CMK (cell line): Measurements from ENCODE around the gene APOO.

Experiments used
- DNase-seq: peaks from one replicate; pipeline ENCODE4 v3.0.0-alpha.2; 2010; ENCODE audit warnings: low read depth

APOO gene

GRCh38 chrX:23817979-23818336 lies 89.8 kb downstream of the APOO start:
- no peak for DNase-seq

- no peak for DNase-seq
Measured at GRCh38 chrX:23816179-23816578, 91.6 kb downstream of the APOO start.

- DNase-seq = no peak
Measured at GRCh38 chrX:23815376-23815775, 92.4 kb downstream of the APOO start.

DNA sequence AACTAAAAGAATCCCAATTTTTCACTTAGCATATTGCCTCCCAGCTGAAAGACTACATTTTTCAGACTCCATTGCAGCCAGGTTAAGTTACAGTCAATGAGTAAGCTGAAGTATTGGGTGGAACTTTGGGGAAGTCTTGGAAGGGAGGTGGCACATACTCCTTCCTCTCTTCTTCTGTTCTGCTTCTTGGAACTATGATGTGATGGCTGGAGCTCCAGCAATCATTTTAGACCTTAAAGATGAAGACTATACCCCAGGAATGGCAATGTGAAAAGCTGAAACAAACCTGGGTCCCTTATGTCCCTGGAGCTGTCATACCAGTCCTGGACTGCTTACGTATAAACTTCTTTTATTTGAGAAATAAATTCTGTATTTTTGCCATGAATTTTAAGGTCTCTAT lies 93.9 kb downstream of the APOO start:
- DNase-seq = no peak

GRCh38 chrX:23811656-23812055 lies 96.1 kb downstream of the APOO start:
- no peak for DNase-seq

GRCh38 chrX:23811108-23811651 lies 96.6 kb downstream of the APOO start:
- no peak for DNase-seq

DNA sequence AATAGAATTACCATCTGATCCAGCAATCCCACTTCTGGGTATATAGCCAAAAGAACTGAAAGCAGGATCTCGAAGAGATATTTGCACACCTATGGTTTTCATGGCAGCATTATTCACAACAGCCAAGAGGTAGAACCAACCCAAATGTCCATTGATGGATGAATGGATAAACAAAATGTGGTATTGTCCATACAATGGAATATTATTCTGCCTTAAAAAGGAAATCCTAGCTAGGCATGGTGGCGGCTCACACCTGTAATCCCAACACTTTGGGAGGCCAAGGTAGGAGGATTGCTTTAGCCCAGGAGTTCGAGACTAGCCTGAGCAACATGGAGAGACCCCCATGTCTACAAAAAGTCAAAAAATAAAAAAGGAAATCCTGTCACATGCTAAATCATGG lies 97.5 kb downstream of the APOO start:
- no peak for DNase-seq

DNA sequence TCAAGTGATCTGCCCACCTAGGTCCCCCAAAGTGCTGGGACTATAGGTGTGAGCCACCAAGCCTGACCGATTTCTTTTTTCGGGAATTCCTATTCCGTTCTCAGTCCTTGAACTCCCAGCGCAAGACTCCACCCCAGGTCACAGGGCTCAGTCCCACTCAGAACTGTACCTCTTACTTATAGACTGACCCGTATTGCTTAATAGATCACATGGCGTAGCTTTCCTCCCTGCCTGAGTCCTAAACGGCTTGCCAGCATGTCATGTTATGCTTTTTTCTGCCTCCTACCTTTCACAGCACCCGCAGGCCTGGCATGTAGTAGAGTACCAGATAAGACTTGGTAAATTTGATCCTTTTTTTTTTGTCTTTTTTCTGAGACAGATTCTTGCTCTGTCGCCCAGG lies 102.3 kb downstream of the APOO start:
- DNase-seq = no peak

DNA sequence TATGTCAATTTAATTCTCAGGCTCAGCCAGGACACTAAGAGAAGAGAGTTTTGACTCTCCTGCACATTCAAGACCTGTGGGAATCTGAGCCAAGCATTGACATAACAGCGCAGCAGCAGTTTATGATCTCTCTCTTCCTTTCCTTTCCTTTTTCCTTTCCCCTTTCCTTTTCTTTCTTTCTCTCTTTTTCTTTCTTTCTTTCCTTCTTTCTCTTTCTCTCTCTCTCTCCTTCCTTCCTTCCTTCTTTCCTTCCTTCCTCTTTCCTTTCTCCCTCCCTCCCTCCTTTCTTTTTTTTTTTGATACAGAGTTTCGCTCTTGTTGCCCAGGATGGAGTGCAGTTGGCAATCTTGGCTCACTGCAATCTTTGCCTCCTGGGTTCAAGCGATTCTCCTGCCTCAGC lies 103.2 kb downstream of the APOO start:
- no peak for DNase-seq

DNA sequence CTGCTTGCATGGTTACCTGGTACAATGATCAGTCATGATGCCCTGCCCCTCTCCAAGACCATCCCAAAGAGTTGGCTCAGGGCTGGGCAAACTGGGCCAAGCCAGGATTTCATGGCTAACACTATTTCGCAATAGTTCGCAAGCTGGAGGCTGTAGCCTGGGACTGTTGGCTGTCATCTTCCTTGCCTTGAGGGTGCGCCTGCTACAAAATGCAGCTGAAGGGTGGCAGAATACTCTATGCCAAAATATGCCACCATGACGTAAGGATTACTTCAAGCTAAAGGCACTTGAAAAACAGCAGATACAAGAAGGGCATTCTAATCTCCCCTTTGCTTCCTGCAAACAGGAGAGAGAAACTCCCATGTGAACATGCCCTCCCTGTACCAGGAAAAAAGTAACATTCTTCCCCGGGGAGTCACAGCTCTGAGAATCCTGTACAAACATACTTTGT lies 103.8 kb downstream of the APOO start:
- no peak for DNase-seq

- no peak for DNase-seq
Measured at GRCh38 chrX:23802431-23802830, 105.3 kb downstream of the APOO start.

DNA sequence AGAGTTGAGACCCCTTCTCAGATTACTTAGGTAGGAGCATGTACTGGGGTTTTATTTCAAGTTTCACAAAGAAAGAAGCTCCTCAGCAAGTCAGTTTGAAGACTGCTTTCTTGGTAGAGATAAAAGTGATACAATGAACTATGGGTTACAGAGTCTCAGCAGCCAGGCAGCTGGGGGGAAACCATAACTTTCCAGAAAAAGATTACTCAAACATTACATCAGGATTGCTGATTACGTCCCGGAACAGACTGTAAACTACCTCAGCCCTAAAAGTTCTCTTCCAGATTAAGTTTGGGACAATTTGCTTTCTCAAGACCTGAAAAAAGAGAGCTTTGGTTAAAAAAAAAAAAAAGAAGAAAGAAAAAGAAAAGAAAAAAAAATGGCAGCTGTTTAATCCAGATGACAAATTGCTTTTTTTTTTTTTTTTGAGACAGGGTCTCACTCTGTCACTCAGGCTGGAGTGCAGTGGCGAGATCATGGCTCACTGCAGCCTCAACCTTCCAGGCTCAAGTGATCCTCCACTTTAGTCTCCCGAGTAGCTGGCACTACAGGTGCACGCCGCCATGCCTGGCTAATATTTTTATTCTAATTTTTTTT lies 108.2 kb downstream of the APOO start:
- DNase-seq = no peak

DNA sequence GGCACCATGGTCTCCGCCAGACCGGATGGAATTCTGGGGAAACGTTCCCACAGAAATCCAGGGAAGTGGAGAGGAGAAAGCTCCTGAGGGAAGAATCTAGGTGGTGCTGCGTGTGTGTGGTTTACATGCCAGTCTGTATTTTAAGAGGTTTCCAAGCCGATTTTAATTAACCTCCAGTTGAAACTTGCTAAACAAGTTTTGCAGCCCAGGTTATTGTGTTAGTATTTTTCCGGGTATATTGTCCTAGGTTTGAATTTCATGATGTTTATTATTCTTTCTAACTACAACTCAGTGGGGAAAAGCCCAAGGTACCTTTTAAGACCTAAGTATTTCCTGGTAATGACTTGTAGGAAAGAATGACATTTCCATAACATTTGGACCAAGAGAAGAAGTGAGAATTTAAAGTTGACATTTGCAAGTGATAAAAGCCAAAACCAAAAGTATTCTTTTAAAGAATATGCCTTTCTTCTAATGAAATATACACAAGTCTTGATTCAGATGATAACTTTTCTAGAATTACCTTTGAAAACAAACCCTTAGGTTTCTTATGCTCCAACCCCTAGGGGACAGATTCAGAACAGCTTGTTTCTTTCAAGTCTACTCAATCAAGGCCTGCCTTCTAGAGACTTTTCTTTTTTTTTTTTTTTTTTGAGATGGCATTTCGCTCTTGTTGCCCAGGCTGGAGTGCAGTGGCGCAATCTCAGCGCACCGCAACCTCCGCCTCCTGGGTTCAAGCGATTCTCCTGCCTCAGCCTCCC lies 110.2 kb downstream of the APOO start:
- no peak for DNase-seq

DNA sequence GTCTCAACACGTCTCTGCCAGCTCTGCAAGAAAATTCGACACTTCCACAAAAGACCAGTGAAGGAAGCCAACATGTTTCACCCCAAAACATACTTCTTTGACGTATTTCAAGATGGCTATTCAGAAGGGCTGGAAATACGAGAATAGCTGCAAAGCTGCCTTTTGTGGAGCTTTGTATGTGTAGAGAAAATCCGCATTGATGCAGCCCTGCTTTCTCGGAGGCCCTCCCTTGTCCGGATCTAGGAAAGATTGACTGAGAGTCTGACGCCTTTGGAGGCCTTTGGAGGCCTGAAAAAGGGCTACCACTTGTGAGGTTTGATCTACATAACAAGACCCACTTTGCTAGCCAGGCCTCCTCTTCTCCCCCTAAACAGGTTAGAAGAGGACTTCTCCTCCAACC lies 112.5 kb downstream of the APOO start:
- no peak for DNase-seq

DNA sequence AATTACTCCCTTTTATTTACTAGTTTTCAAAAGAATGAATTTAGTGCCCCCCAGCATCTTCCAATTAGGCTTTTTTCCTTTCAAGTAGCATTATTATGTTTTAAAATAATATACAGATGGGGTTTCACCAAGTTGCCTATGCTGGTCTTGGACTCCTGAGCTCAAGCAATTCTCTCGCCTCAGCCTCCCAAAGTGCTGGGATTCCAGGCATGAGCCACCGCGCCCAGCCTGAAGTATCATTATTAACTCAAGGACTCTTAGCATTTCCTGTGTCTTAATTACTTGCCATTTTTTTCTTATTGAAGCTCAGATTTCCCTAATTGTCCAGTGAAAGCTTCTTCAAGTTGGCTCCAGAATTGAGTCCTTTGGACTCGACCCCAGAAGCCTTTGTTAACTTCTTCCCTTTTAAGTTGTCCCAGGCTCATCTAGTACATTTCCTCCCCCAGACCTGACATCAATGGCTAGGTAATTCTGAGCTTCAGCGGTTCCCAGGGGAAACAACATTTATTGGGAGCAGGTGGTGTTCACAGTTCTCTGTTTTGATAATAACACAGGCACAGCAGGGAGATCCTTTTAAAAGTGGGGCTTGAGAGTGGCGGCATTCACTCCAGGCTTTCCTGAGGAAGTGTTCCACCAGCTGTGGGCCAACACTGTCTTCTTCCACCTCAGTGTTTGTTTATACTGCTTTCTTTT lies 114.7 kb downstream of the APOO start:
- DNase-seq = no peak

- DNase-seq = no peak
Measured at GRCh38 chrX:23790155-23790497, 117.6 kb downstream of the APOO start.

- DNase-seq = no peak
Measured at GRCh38 chrX:23789386-23790154, 118.2 kb downstream of the APOO start.

GRCh38 chrX:23788946-23789345 lies 118.8 kb downstream of the APOO start:
- DNase-seq = no peak

- no peak for DNase-seq
Measured at GRCh38 chrX:23788521-23788920, 119.2 kb downstream of the APOO start.

DNA sequence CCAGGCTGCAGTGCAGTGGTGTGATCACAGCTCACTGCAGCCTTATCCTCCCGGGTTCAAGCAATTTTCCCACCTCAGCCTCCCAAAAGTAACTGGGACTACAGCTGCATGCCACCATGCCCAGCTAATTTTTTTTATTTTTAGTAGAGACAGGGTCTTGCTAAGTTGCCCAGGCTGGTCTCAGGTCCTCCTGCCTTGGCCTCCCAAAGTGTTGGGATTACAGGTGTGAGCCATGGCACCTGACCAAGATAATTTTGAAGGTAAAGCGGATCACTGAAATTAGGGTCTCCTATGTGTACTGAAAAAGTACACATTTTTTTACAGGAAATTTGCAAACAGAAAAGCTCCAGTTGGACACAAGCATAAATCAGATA lies 120.0 kb downstream of the APOO start:
- no peak for DNase-seq

DNA sequence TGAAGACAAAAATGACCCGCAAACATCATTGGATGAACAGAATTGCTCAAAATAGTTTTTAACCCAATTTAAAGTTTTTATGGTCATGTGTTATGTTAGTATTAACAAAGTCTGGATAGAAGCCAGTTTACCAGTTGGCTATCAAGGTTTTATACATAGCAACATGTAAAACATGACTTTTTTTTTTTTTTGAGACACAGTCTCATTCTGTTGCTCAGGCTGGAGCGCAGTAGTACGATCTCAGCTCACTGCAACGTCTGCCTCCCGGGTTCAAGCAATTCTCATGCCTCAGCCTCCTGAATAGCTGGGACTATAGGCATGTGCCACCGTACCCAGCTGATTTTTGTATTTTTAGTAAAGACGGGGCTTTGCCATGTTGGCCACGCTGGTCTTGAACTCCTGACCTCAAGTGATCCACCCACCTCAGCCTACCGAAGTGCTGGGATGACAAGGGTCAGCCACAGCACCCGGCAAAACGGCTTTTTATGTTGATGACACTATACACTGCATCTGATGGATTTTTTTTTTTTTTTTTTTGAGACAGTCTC lies 121.4 kb downstream of the APOO start:
- no peak for DNase-seq

DNA sequence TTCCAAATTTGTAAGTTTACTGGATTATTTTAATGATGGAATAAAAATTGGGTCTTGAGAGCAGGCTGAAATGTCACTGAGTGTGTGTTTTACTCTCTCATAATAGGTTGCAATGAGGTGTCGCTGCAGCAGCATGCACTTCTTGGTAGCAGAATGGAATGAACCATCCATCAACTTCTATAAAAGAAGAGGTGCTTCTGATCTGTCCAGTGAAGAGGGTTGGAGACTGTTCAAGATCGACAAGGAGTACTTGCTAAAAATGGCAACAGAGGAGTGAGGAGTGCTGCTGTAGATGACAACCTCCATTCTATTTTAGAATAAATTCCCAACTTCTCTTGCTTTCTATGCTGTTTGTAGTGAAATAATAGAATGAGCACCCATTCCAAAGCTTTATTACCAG lies 122.2 kb downstream of the APOO start:
- DNase-seq = no peak
